ENCODE results near the gene PGBD5.

The PGBD5 gene

DNA sequence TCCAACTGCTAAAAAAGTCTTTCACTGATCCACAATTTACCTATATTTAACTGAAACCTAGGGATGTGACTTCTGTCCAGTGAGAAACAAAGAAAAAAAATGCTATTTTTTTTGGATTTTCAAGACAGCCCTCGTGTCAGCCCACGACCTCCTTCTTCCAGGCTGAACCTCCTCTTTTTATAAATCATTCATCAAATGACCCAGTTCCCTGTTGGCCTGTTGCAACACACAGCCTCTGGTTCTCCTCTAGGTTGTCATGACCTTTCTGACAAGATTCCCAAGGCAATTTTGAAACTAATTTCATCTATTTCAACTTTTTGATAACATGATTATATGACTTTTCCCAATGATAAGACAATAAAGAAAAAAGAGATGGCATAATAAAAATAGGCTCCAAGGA, 74.6 kb downstream of the PGBD5 start:
- DNase-seq (ENCODE audit: low read depth): no peak
- TF ChIP-seq, protein P1, sequence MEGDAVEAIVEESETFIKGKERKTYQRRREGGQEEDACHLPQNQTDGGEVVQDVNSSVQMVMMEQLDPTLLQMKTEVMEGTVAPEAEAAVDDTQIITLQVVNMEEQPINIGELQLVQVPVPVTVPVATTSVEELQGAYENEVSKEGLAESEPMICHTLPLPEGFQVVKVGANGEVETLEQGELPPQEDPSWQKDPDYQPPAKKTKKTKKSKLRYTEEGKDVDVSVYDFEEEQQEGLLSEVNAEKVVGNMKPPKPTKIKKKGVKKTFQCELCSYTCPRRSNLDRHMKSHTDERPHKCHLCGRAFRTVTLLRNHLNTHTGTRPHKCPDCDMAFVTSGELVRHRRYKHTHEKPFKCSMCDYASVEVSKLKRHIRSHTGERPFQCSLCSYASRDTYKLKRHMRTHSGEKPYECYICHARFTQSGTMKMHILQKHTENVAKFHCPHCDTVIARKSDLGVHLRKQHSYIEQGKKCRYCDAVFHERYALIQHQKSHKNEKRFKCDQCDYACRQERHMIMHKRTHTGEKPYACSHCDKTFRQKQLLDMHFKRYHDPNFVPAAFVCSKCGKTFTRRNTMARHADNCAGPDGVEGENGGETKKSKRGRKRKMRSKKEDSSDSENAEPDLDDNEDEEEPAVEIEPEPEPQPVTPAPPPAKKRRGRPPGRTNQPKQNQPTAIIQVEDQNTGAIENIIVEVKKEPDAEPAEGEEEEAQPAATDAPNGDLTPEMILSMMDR (conservative IDR thresholded peaks at IDR 0.05; ENCODE audit: low read length): no peak
- H3K4me3 ChIP-seq (ENCODE audit: low read length): no peak overlapping the region

DNA sequence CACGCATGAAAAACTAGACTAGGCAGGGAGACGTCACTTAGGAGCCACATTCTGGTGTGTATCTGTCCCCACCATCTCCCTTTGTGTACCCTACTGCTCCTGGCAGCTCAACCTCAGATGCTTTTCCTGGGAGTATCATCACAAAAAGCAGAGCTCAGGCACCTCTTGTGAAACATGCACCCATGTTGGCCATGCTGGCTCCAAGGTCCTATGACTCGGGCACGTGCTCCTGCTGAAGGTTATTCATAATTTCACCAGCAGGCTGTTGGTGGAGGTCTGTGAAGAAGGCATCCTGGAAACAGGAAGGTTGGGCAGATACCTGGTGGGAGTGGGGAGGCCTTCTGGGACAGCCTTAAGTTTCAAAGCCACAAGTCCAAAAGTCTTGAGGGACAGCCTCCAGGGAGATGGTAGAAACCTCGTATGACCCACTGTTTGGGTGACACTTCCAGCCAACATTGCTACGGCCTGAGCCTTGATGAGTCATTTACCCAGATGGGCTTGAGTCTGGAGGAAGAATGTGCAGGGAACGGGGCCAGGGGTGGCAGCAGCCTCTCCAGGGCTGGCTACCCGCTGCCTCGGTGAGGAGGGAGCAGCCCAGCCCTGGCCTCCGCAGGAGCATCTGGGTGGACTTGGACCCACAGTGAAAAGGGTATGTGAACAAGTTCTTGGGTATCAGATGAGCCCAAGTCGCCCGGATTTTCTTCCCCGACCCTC, 75.8 kb downstream of the PGBD5 start:
- peak; percentile 71 for DNase-seq (ENCODE audit: low read depth)
- TF ChIP-seq, protein P1 (conservative IDR thresholded peaks at IDR 0.05; ENCODE audit: low read length): no peak
- no peak overlapping the region for H3K4me3 ChIP-seq (ENCODE audit: low read length)

DNA sequence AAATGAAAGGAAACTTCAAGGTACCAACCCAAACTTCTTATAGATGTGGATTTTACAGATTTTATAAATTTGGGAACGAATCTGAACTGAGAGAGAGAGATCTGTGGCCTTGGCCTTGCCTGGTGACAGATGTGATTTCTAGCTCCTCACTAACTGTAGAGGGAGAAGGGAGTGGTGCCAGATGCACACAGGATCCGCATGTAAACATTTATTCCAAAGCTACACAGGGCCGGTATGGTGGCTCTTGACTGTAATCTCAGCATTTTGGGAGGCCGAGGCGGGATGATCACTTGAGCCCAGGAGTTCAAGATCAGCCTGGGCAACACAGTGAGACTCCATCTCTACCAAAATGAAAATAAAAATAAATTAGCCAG, 77.1 kb downstream of the PGBD5 start:
- TF ChIP-seq, protein P1 (conservative IDR thresholded peaks at IDR 0.05; ENCODE audit: low read length): no peak

DNA sequence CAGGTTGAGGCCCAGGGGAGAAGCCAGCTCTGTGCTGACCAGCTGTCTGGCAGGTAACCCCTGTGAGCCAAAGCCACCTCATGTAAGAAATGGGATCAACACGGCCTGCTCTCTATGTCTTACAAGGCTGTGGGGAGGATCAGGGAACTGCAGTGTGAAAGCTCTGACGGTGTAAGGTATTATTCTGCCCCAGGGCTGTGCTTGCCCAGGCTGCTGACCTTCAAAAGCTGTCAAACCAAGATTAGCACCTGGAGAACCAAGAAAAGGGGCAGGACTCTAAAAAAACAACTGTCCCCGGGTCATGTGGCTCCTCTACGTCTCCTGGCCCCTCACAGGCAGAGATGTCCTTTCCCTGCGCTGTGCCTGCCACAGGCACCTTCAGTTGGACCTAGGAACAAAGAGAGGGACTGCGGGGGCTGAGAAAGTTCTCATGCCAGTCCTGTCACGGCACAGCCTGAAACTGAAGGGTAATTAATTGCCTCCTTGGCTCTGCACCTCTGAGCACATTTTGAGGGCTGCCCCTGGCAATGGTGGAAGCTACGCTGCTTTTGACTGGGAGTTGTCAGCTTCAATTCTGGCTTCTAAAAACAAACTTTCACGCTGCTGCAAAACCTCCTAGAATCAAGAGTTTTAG, 77.6 kb downstream of the PGBD5 start:
- TF ChIP-seq, protein P1 (conservative IDR thresholded peaks at IDR 0.05; ENCODE audit: low read length): no peak
- H3K4me3 ChIP-seq (ENCODE audit: low read length): no peak overlapping the region
- no peak for DNase-seq (ENCODE audit: low read depth)

More for the DNA sequence above, 77.1 kb downstream of the PGBD5 start:
- no peak overlapping the region for H3K4me3 ChIP-seq (ENCODE audit: low read length)
- DNase-seq (ENCODE audit: low read depth): no peak

DNA sequence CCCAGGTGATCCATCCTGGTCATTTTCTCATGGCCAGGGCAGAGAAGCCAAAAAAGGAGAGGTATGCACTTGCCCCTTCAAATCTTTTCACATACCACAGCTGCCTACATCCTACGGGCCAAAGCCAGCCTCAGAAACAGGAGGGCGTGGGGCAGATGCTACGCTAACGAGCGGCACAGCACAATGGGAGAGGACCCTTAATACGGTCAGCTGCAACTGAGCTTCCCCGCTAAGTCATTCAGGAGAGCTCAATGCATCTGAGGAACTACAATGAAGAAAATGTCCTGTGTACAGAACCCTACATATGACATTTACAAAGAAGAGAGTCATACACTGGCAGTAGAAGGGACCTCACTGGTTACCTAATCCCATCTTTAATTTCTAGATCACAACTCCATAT, 78.2 kb downstream of the PGBD5 start:
- H3K4me3 ChIP-seq (ENCODE audit: low read length): no peak overlapping the region
- TF ChIP-seq, protein P1 (conservative IDR thresholded peaks at IDR 0.05; ENCODE audit: low read length): no peak

DNA sequence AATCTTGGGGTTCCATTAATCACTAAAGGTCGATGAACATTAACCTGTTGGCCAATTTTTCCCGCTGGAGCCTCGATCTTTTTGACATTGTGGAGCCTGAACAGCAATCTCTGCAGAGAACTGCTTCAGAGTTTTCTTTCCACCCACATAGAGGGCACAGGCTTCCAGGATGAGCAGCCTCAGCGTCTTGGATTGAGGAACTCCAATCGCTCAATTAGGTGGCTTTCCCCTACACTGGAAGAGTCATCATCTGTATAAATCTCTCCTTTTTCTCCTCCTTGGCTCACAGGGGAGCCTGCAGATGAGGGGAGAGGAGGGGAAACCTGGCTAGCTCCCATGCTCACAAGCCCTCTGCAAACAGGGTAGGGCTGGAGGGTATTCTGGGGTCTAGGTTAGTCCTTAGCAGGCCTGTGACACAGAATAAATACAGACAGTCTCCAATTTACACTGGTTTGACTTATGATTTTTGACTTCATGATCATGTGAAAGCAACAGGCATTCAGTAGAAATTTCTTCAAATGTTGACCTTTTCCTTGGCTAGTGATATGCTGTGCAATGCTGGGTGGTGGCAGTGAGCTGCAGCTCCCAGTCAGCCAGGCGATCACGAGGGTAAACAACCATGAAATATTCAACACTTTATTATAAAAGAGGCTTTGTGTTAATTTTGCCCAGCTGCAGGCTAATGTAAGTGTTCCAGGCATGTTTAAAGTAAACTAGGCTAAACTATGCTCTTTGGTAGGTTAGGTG, 80.8 kb downstream of the PGBD5 start:
- no peak overlapping the region for H3K4me3 ChIP-seq (ENCODE audit: low read length)
- DNase-seq (ENCODE audit: low read depth): no peak
- TF ChIP-seq, protein P1 (conservative IDR thresholded peaks at IDR 0.05; ENCODE audit: low read length): no peak

More for the DNA sequence above, 78.2 kb downstream of the PGBD5 start:
- no peak for DNase-seq (ENCODE audit: low read depth)

All from AG10803 (cell line).